ENCODE measurements around the gene PLEKHD1. TPM values are rescaled to one million over a fixed set of nuclear protein-coding genes. Genes with fewer than 3 reads are reported as not detected.

PLEKHD1 gene
- total and polyA plus RNA-seq, 2 of the 8 experiments (the other 6 are each of a cell fraction or from before 2014, with no cell fraction given): 0.24 to 0.48 TPM

DNA sequence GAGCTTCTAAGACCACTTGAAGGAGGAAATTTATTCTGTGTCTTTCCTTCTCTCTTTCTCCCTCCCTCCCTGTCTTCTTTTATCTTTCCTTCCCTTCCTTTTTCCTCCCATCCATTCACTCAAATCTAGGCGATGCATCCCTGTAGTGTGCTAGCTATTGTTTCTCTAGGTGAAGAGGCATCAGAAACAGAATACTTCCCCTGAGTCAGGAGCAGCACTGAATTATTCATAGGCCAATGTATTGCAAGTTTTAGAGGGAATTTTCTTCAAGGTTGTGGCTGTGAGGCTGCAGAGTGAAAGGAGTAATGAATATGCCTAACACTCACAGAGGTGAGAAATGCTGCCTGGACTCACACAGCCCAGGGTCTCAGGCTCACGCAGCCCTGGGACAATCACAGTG is 67.0 kb downstream of the PLEKHD1 start:
- no peak overlapping the region for H3K27ac ChIP-seq (ENCODE audit: low read depth, low read length)
- no peak overlapping the region for H2BK15ac ChIP-seq (ENCODE audit: low read length)
- WGBS, 2 experiments (ENCODE audit: extremely low coverage in 1 of 2, insufficient coverage in 1 of 2, insufficient read length in 1 of 2, insufficient replicate concordance in 2 of 2, low coverage in 1 of 2, low lambda C conversion rate in 2 of 2, missing lambda C conversion rate in 1 of 2): 65% methylated on average over 2 of the region's 2 CpGs; no CpG with 5 or more reads in 1 of the 2 experiments

More for the DNA sequence above, 67.0 kb downstream of the PLEKHD1 start:
- no peaks in the 10 kb centered on the region for H4K20me1 ChIP-seq (replicated peaks in 1 of 2; ENCODE audit: control insufficient read depth in 1 of 2, insufficient read depth in 2 of 2, low read length in 2 of 2)
- no peak overlapping the region for H4K8ac ChIP-seq (ENCODE audit: extremely low read depth, insufficient read depth, low read length)
- H3K27me3 ChIP-seq (replicated peaks in 1 of 4; ENCODE audit: control insufficient read depth in 3 of 4, extremely low read depth in 1 of 4, insufficient read depth in 3 of 4, low read length in 3 of 4): no peaks in the 10 kb centered on the region
- H3K4me3 ChIP-seq (ENCODE audit: extremely low read depth in 1 of 4, insufficient read depth in 2 of 4, low read depth in 3 of 4, low read length in 4 of 4): no peak overlapping the region
- no peak overlapping the region for H3K56ac ChIP-seq (replicated peaks; ENCODE audit: insufficient read length, low read depth, low read length)
- no peak overlapping the region for H3K4ac ChIP-seq (replicated peaks; ENCODE audit: insufficient read length, low read depth, low read length)
- H3K9ac ChIP-seq (replicated peaks in 1 of 4; ENCODE audit: extremely low read depth in 1 of 4, low read depth in 3 of 4, low read length in 3 of 4): no peak overlapping the region
- H2AK5ac ChIP-seq (ENCODE audit: low read depth, low read length): no peak overlapping the region
- H4K5ac ChIP-seq (ENCODE audit: insufficient read length, low read depth, low read length): no peak overlapping the region
- H3K79me2 ChIP-seq (ENCODE audit: control insufficient read depth in 1 of 2, insufficient read depth in 2 of 2, low read length in 2 of 2): no peaks in the 10 kb centered on the region
- TF ChIP-seq, protein P1, sequence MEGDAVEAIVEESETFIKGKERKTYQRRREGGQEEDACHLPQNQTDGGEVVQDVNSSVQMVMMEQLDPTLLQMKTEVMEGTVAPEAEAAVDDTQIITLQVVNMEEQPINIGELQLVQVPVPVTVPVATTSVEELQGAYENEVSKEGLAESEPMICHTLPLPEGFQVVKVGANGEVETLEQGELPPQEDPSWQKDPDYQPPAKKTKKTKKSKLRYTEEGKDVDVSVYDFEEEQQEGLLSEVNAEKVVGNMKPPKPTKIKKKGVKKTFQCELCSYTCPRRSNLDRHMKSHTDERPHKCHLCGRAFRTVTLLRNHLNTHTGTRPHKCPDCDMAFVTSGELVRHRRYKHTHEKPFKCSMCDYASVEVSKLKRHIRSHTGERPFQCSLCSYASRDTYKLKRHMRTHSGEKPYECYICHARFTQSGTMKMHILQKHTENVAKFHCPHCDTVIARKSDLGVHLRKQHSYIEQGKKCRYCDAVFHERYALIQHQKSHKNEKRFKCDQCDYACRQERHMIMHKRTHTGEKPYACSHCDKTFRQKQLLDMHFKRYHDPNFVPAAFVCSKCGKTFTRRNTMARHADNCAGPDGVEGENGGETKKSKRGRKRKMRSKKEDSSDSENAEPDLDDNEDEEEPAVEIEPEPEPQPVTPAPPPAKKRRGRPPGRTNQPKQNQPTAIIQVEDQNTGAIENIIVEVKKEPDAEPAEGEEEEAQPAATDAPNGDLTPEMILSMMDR (IDR thresholded peaks at IDR 0.05; ENCODE audit: control extremely low read depth in 1 of 3, insufficient read depth in 1 of 3, low read depth in 1 of 3, low read length in 3 of 3): no peak
- TF ChIP-seq KDM1A (IDR thresholded peaks at IDR 0.05; ENCODE audit: borderline replicate concordance, low read length): no peak
- TF ChIP-seq, protein P2, sequence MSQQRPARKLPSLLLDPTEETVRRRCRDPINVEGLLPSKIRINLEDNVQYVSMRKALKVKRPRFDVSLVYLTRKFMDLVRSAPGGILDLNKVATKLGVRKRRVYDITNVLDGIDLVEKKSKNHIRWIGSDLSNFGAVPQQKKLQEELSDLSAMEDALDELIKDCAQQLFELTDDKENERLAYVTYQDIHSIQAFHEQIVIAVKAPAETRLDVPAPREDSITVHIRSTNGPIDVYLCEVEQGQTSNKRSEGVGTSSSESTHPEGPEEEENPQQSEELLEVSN (IDR thresholded peaks at IDR 0.05): no peak
- TF ChIP-seq SP2 (IDR thresholded peaks at IDR 0.05; ENCODE audit: low read length): no peak
- TF ChIP-seq GTF2F1 (IDR thresholded peaks at IDR 0.05; ENCODE audit: borderline replicate concordance, low read depth, low read length): no peak
- no peak for TF ChIP-seq MAX (IDR thresholded peaks at IDR 0.05)
- TF ChIP-seq TCF12 (IDR thresholded peaks at IDR 0.05; ENCODE audit: low read depth, low read length): no peak
- H3K23me2 ChIP-seq (ENCODE audit: low read depth, low read length): peaks cover 6% of the 10 kb centered on the region; the same call in 1 of the 2 replicates
- no peak overlapping the region for H2BK12ac ChIP-seq (ENCODE audit: low read depth, low read length)
- H2BK20ac ChIP-seq (ENCODE audit: low read length): no peak overlapping the region
- H2AFZ ChIP-seq (ENCODE audit: low read length): no peak overlapping the region
- DNase-seq (ENCODE audit: low read depth in 1 of 2, low spot score in 2 of 2) (no peak), FAIRE-seq (no peak)
- no peaks in the 10 kb centered on the region for H3K79me1 ChIP-seq (ENCODE audit: low read depth, low read length)
- H3K4me1 ChIP-seq (replicated peaks in 1 of 4; ENCODE audit: control insufficient read depth in 3 of 4, insufficient read depth in 4 of 4, low read length in 3 of 4): peaks cover 0 to 13% (median 4%) of the 10 kb centered on the region in 4 experiments; a peak in 5 of 7 replicates
- H2BK5ac ChIP-seq (ENCODE audit: low read depth, low read length): no peak overlapping the region
- no peaks in the 10 kb centered on the region for H3K9me3 ChIP-seq (ENCODE audit: insufficient read depth in 2 of 2, low read depth in 1 of 2, low read length in 1 of 2)
- CTCF ChIA-PET (ENCODE audit: partially characterized antibody): interaction anchor here (0.7 to 6.3 kb wide), 8 partner anchors 9 to 33 kb away, joined by 3 to 96 read pairs (median 5); partner anchors contain the start of gene CCDC177
- no peak overlapping the region for H3K23ac ChIP-seq (ENCODE audit: insufficient read length)
- H4K91ac ChIP-seq (replicated peaks; ENCODE audit: insufficient read length, low read length): no peak overlapping the region
- no peak overlapping the region for H3K14ac ChIP-seq (ENCODE audit: insufficient read length)
- no peak overlapping the region for H2BK120ac ChIP-seq (replicated peaks; ENCODE audit: low read depth, low read length)
- POLR2A ChIA-PET (ENCODE audit: partially characterized antibody): no interaction called here
- no peaks in the 10 kb centered on the region for H3K36me3 ChIP-seq (ENCODE audit: control insufficient read depth in 2 of 4, insufficient read depth in 4 of 4, low read length in 3 of 4)
- H3K18ac ChIP-seq (ENCODE audit: extremely low read depth, low read length): no peak overlapping the region
- no peak overlapping the region for H3K4me2 ChIP-seq (ENCODE audit: insufficient read depth in 1 of 2, low read depth in 2 of 2, low read length in 2 of 2)
